Adrenal gland (tissue), 12 donors: ENCODE data around the gene CCL11. TPM values are rescaled to one million over a fixed set of nuclear protein-coding genes. Genes with fewer than 3 reads are reported as not detected.

Experiments used
- DNase-seq, 7 donors: peaks; one replicate each; pipeline ENCODE4 v3.0.0-alpha.2; 2019 to 2020
- H3K27ac ChIP-seq, 5 donors: fragments of 200-600 bp; sonication (generic) in 4 of 5; 1 replicate in 3 of 5; 2 replicates in 2 of 5; pipeline versions ENCODE4 v1.5.1 to v1.8.0; 2016 to 2020; ENCODE audit warnings: mild to moderate bottlenecking in 1 of 5
- H3K27me3 ChIP-seq: fragments of 200-600 bp; 2 replicates; pipeline ENCODE4 v1.8.0; 2021
- H3K36me3 ChIP-seq, 2 donors: fragments of 200-600 bp; replicated peaks in 1 of 2; 1 replicate in 1 of 2; 2 replicates in 1 of 2; pipeline versions ENCODE4 v1.5.1 to v1.8.0; 2018 to 2022
- H3K4me1 ChIP-seq, 2 donors: fragments of 200-600 bp; replicated peaks in 1 of 2; 1 replicate in 1 of 2; 2 replicates in 1 of 2; pipeline versions ENCODE4 v1.5.1 to v1.8.0; 2018 to 2021
- H3K4me3 ChIP-seq, 4 donors: fragments of 200-600 bp; sonication (generic) in 3 of 4; one replicate each; pipeline ENCODE4 v1.5.1; 2016 to 2018
- H3K9me3 ChIP-seq, 3 donors: fragments of 200-600 bp; sonication (generic) in 1 of 3; replicated peaks in 1 of 3; 1 replicate in 2 of 3; 2 replicates in 1 of 3; pipeline versions ENCODE4 v1.5.1 to v1.8.0; 2016 to 2021
- POLR2A ChIP-seq, 2 donors: fragments of 450-650 bp; IDR thresholded peaks; one replicate each; pipeline ENCODE4 v1.6.1; 2017; ENCODE audit warnings: antibody characterized with exemption in 2 of 2, mild to moderate bottlenecking in 2 of 2, moderate library complexity in 1 of 2
- WGBS, 4 donors: extraction: QIAGEN DNeasy Blood & Tissue Kit in 2 of 4; methylation state at CpG; one replicate each; pipeline versions ENCODE4 v1.1.5 to v1.1.7; 2013 to 2017; 5-methylcytosine and 5-hydroxymethylcytosine counted together
- intact Hi-C, 2 donors: fragments of 100-400 bp; cut with DNase I; formaldehyde crosslinking; loops; one replicate each; pipeline versions ENCODE4 v1.14.1 to v1.15.0; 2022 to 2023
- polyA plus RNA-seq, 3 donors: library from polyadenylated mRNA; stranded (reverse); fragments of 200-250 nt in 2 of 3; fragments of 350-450 nt in 1 of 3; fragmentation: Illumina TruSeq in 1 of 3; extraction: RNeasy Lipid Tissue Mini Kit (QIAGEN cat#74804) in 1 of 3; gene quantifications; one replicate each; pipeline ENCODE4 v1.2.3, GENCODE V29; 2013 to 2014
- total RNA-seq, 9 donors: library from RNA; depleted of rRNA in 4 of 9; stranded (reverse); fragments of >200 nt in 4 of 9; fragments of 120-200 nt in 1 of 9; fragmentation: NEBNext Ultra II Directional in 1 of 9; extraction: Animal tissue kit (Norgen Biotek cat#: 25700) in 1 of 9; gene quantifications; one replicate each; pipeline versions ENCODE4 v1.1.0 to v1.2.4, GENCODE V29; 2013 to 2023
- TF ChIP-seq, protein P1 (sequence below), 6 experiments: fragments of 450-650 bp in 4 of 6; fragments of 200-600 bp in 2 of 6; sonication (generic) in 1 of 6; IDR thresholded peaks; 1 replicate in 5 of 6; 2 replicates in 1 of 6; pipeline versions ENCODE4 v1.5.1 to v1.8.0; 2016 to 2021; ENCODE audit warnings: antibody characterized with exemption in 6 of 6, mild to moderate bottlenecking in 2 of 6, moderate library complexity in 1 of 6
- donor health status: healthy with polysubstance abuse.
- donor health status: Bipolar disorder and iron deficiency.
- donor health status: DM: yes; HTN: yes; CAD: no.
- donor health status: DM: no; HTN: no; CAD: no.
- donor health status: DM: no; HTN: no; CAD: no.
- donor health status: DM: yes; HTN: yes; CAD: no.

Gene CCL11
- total and polyA plus RNA-seq, 12 donors, result 0.24 to 0.88 (median 0.53) TPM; not detected in 7

DNA sequence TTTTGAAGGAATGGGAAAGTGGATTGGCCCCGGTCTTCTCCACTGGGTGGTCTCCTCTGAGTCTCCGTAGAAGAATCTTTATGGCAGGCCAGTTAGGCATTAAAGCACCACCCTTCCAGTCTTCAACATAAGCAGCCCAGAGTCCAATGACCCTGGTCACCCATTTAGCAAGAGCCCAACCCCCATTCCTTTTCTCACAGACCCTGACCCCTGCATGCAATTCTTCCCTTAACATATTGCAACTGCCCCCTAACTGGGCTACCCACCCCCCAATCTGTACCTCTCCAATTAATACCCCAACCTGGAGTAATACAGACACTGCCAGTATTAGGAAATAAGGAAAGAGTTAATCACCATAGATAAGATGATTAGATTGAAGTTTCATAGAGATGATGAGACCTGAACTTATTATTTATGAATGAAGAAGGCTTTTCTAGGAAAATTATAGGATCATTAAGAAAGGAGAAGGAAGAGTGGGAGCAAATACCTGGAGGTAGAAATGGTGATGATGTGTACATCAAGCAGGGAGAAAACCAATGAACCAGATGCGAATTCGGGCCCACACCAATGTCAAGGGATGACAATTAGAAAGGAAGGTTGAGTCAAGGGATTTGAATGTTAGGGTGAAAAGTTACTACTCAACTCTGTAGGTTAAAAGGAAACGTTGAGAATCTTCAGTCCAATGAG is 28.1 kb upstream of the CCL11 start:
- Histone ChIP-seq H3K27me3 (no peaks in the 10 kb centered on the region), H3K27ac (no peak overlapping the region), H3K4me3 (no peak overlapping the region), H3K36me3 (no peaks in the 10 kb centered on the region), H3K9me3 (no peaks in the 10 kb centered on the region), H3K4me1 (peaks cover 31 to 36% of the 10 kb centered on the region in 2 donors)
- intact Hi-C loops, result no loop called here
- 71 to 83% (median 77%) methylated on average over 5 of the region's 5 CpGs for WGBS, 4 donors
- TF ChIP-seq, protein P1, sequence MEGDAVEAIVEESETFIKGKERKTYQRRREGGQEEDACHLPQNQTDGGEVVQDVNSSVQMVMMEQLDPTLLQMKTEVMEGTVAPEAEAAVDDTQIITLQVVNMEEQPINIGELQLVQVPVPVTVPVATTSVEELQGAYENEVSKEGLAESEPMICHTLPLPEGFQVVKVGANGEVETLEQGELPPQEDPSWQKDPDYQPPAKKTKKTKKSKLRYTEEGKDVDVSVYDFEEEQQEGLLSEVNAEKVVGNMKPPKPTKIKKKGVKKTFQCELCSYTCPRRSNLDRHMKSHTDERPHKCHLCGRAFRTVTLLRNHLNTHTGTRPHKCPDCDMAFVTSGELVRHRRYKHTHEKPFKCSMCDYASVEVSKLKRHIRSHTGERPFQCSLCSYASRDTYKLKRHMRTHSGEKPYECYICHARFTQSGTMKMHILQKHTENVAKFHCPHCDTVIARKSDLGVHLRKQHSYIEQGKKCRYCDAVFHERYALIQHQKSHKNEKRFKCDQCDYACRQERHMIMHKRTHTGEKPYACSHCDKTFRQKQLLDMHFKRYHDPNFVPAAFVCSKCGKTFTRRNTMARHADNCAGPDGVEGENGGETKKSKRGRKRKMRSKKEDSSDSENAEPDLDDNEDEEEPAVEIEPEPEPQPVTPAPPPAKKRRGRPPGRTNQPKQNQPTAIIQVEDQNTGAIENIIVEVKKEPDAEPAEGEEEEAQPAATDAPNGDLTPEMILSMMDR (IDR thresholded peaks at IDR 0.05), result no peak
- no peak for TF ChIP-seq POLR2A (IDR thresholded peaks at IDR 0.05)
- DNase-seq, result no peak

DNA sequence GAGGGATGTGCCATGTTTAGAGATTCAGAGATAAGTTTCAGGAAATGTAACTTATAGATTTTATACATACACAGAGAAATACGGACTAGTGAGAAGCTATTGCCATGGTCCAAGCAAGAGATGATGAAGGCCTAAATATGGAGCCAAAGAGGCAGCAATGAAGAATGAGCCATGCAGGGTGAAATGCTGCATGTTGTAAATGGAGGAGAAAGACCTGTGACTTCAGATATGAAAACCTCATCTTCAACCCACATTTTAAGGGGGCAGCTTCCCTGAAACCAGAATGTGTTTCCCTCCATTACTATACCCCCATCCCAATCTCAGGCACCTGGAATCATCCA is 27.6 kb upstream of the CCL11 start:
- Histone ChIP-seq H3K4me3 (no peak overlapping the region), H3K9me3 (no peaks in the 10 kb centered on the region), H3K27me3 (no peaks in the 10 kb centered on the region), H3K36me3 (no peaks in the 10 kb centered on the region), H3K4me1 (peaks cover 25 to 31% of the 10 kb centered on the region in 2 donors), H3K27ac (no peak overlapping the region)
- no peak for DNase-seq
- 57 to 78% (median 72%) methylated on average over 1 of the region's 1 CpG for WGBS, 4 donors
- TF ChIP-seq, protein P1 (IDR thresholded peaks at IDR 0.05), result no peak
- no peak for TF ChIP-seq POLR2A (IDR thresholded peaks at IDR 0.05)
- intact Hi-C loops, result no loop called here

DNA sequence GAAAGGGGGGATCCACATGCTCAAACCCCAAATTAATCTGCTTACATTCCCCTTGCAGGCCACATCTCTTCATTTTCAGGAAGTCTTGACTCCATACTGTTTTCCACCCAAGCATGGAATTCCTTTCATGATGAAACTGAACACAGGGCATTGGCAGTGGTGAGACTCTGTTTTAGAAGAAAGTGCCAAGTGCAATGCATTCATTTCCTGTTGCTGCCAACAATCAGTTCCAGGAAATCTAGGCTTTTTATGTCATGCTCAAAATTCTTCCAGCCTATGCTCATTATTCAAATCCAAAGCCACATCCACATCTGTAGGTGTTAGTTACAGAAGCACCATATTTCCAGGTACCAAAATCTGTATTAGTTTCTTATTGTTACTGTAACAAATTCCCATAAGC is 26.4 kb upstream of the CCL11 start:
- H3K9me3 ChIP-seq, result no peaks in the 10 kb centered on the region
- no peaks in the 10 kb centered on the region for H3K27me3 ChIP-seq
- DNase-seq, result no peak
- no peak overlapping the region for H3K4me3 ChIP-seq
- H3K27ac ChIP-seq, result peak overlapping the region in 1 of 5 donors; percentile 20
- H3K36me3 ChIP-seq, result no peaks in the 10 kb centered on the region
- peaks cover 15 to 19% of the 10 kb centered on the region in 2 donors for H3K4me1 ChIP-seq
- no peak for TF ChIP-seq POLR2A (IDR thresholded peaks at IDR 0.05)
- intact Hi-C loops, result no loop called here

DNA sequence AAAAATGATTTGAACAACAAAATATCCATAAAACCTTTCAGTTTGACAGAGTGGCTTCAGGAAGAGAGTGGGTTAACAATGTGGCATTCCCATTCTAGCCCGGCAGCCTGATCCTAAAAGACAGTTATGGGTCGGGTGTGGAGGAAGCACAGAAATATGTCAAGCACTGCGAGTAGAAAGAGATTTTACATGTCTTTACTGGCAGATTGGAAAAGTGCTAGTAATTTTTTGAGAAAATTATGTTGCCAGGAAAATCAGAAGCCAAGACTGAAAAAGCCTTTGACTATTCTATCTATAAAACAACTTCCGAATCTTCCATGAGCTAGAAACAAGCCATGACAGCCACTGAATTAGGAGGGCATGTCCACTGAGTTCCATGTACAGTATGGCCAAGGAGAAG is 24.7 kb upstream of the CCL11 start:
- Histone ChIP-seq H3K4me1 (peaks cover 0 to 4% of the 10 kb centered on the region in 2 donors), H3K4me3 (no peak overlapping the region), H3K9me3 (no peaks in the 10 kb centered on the region), H3K36me3 (no peaks in the 10 kb centered on the region), H3K27me3 (no peaks in the 10 kb centered on the region), H3K27ac (no peak overlapping the region)
- TF ChIP-seq POLR2A (IDR thresholded peaks at IDR 0.05), result no peak
- TF ChIP-seq, protein P1 (IDR thresholded peaks at IDR 0.05), result no peak
- intact Hi-C loops, result no loop called here
- DNase-seq, result no peak
- WGBS, 4 donors, result 40 to 55% (median 48%) methylated on average over 4 of the region's 4 CpGs
